Loucy (cell line): ENCODE measurements around the gene RAB27A.

Experiments used
- EZH2phosphoT487 ChIP-seq: fragments of 200-600 bp; IDR thresholded peaks from 2 replicates; pipeline ENCODE4 v1.6.1; 2018; ENCODE audit warnings: antibody characterized with exemption, mild to moderate bottlenecking, moderate library complexity, borderline replicate concordance
- TF ChIP-seq, protein P1 (sequence below): fragments of 200-600 bp; sonication (generic); conservative IDR thresholded peaks from 2 replicates; pipeline ENCODE4 v1.5.1; 2014; ENCODE audit warnings: mild to moderate bottlenecking, antibody characterized with exemption, low read length

DNA sequence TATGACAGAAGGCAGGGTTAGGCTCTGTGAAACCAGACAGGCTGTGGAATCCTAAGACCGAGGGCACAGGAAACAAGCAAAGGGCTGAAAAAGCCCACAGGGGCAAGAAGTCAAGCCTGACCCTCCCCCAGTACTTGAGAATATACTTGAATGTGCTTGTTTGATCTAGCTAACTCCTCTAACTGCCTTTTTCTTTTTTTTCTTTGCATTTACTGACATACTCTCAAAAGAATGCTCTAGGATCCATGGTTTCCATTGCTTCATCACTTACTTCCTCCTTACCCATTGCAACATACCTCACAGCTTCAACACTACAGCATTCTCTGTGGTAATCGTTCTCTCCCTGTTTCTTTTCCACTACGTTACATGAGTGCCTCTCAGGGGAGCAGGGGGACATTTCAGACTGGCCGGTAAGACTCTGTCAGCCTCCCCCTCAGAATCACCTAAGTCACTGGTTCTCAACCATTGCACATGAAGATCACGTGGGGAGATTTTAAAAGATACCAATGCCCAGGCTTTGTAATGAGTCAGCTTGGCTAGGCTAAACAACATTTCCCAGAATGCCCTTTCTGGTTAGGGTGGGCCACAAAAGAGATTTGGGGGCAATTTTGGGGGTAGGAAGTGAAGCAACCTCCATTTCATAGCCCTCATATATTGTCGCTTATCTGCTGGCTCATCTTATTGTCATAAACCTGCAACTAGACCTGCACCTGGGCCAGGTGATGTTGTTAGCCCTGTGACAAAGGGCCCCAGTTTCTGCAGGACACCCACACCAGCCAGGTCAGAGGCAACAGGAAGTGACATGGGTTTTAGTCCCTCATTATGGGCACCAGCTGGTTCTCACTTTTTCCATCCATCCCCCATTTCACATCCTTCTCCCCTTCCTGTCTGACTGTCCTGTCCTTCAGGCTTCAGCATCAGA is 68.3 kb downstream of the RAB27A start:
- TF ChIP-seq, protein P1, sequence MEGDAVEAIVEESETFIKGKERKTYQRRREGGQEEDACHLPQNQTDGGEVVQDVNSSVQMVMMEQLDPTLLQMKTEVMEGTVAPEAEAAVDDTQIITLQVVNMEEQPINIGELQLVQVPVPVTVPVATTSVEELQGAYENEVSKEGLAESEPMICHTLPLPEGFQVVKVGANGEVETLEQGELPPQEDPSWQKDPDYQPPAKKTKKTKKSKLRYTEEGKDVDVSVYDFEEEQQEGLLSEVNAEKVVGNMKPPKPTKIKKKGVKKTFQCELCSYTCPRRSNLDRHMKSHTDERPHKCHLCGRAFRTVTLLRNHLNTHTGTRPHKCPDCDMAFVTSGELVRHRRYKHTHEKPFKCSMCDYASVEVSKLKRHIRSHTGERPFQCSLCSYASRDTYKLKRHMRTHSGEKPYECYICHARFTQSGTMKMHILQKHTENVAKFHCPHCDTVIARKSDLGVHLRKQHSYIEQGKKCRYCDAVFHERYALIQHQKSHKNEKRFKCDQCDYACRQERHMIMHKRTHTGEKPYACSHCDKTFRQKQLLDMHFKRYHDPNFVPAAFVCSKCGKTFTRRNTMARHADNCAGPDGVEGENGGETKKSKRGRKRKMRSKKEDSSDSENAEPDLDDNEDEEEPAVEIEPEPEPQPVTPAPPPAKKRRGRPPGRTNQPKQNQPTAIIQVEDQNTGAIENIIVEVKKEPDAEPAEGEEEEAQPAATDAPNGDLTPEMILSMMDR = no peak
- no peak for TF ChIP-seq EZH2phosphoT487
